Endothelial cell of umbilical vein (primary cell): ENCODE data around the gene DRICH1. TPM values are rescaled to one million over a fixed set of nuclear protein-coding genes. Genes with fewer than 3 reads are reported as not detected.

Source experiments
- BruUV-seq: library from RNA; stranded (reverse); fragments of 400-500 nt; replicated peaks from 2 replicates; lab custom pipeline; 2021; lab: Mats Ljungman, UMichigan
- CTCF ChIA-PET: fragments of 300-600, 350-600 bp; sonication (Branson Sonifier 250); formaldehyde crosslinking; loops from one replicate; lab custom pipeline; 2021; ENCODE audit warnings: antibody characterized with exemption, inconsistent platforms; lab: Charles Lee
- POLR2A ChIA-PET: fragments of 300-600, 350-600 bp; sonication (Branson Sonifier 250); formaldehyde crosslinking; loops from one replicate; lab custom pipeline; 2021; ENCODE audit warnings: antibody characterized with exemption, inconsistent platforms; lab: Charles Lee
- DNase-seq: peaks from one replicate; pipeline ENCODE4 v3.0.0-alpha.2; 2011; ENCODE audit warnings: low read depth, low spot score
- FAIRE-seq: peaks from 2 replicates; lab custom pipeline; 2011; peaks lifted over from hg19 to GRCh38; lab: Jason Lieb, UNC
- H2AFZ ChIP-seq: 2 replicates; pipeline ENCODE4 v1.6.0; 2012; ENCODE audit warnings: low read depth, low read length, control low read depth, inconsistent platforms
- H3K27ac ChIP-seq: 2 replicates; pipeline ENCODE4 v1.5.1; 2011; ENCODE audit warnings: low read depth, mild to moderate bottlenecking, control low read depth, low read length, moderate library complexity; ENCODE audit not compliant: insufficient read depth
- H3K27me3 ChIP-seq, 2 experiments: 2 replicates each; pipeline versions ENCODE4 v1.6.0 to v1.6.1; 2011; ENCODE audit warnings: low read length in 2 of 2, mixed read lengths in 1 of 2; ENCODE audit not compliant: control insufficient read depth in 2 of 2, insufficient read depth in 2 of 2
- H3K36me3 ChIP-seq, 2 experiments: 2 replicates in 1 of 2; 3 replicates in 1 of 2; pipeline ENCODE4 v1.5.1; 2011; ENCODE audit warnings: low read length in 2 of 2, mild to moderate bottlenecking in 1 of 2, moderate library complexity in 1 of 2; ENCODE audit not compliant: control insufficient read depth in 2 of 2, insufficient read depth in 2 of 2; ENCODE audit errors: extremely low read depth in 1 of 2
- H3K4me1 ChIP-seq: 3 replicates; pipeline ENCODE4 v1.5.1; 2011; ENCODE audit warnings: mild to moderate bottlenecking, low read length; ENCODE audit not compliant: control insufficient read depth, insufficient read depth; ENCODE audit errors: extremely low read depth
- H3K4me2 ChIP-seq: 2 replicates; pipeline ENCODE4 v1.6.1; 2011; ENCODE audit warnings: low read length, control low read depth, mixed read lengths; ENCODE audit not compliant: insufficient read depth
- H3K4me3 ChIP-seq, 3 experiments: fragments of 200-600 bp in 1 of 3; sonication (generic), shearing (Covaris generic) in 1 of 3; replicated peaks in 1 of 3; 2 replicates each; pipeline ENCODE4 v1.5.1; 2011 to 2016; ENCODE audit warnings: control low read depth in 3 of 3, low read length in 3 of 3, mild to moderate bottlenecking in 2 of 3, inconsistent platforms in 1 of 3, low read depth in 1 of 3, moderate library complexity in 1 of 3; ENCODE audit not compliant: insufficient read depth in 1 of 3
- H3K79me2 ChIP-seq: 2 replicates; pipeline ENCODE4 v1.6.0; 2012; ENCODE audit warnings: low read length, inconsistent platforms; ENCODE audit not compliant: control insufficient read depth, insufficient read depth
- H3K9ac ChIP-seq: replicated peaks from 2 replicates; pipeline ENCODE3; 2011; ENCODE audit warnings: low read length, control low read depth; ENCODE audit not compliant: insufficient read depth; ENCODE audit errors: extremely low read depth
- H3K9me1 ChIP-seq: replicated peaks from 3 replicates; pipeline ENCODE4 v1.6.0; 2011; ENCODE audit warnings: mild to moderate bottlenecking, low read length; ENCODE audit not compliant: control insufficient read depth, insufficient read depth; ENCODE audit errors: extremely low read depth
- H3K9me3 ChIP-seq: replicated peaks from 2 replicates; pipeline ENCODE4 v1.5.1; 2012; ENCODE audit warnings: low read length, inconsistent platforms; ENCODE audit not compliant: control insufficient read depth, insufficient read depth
- H4K20me1 ChIP-seq: replicated peaks from 2 replicates; pipeline ENCODE3; 2011; ENCODE audit warnings: mild to moderate bottlenecking, low read length; ENCODE audit not compliant: control insufficient read depth, insufficient read depth; ENCODE audit errors: extremely low read depth
- EZH2 ChIP-seq: IDR thresholded peaks from 2 replicates; pipeline ENCODE4 v1.6.1; 2012; ENCODE audit warnings: borderline replicate concordance, low read depth, mild to moderate bottlenecking, moderate library complexity, low read length, inconsistent platforms; ENCODE audit not compliant: severe bottlenecking
- FOS ChIP-seq: IDR thresholded peaks from 2 replicates; pipeline ENCODE4 v1.6.1; 2011; ENCODE audit warnings: mild to moderate bottlenecking, low read length, moderate library complexity, borderline replicate concordance; ENCODE audit not compliant: insufficient read depth
- GATA2 ChIP-seq: IDR thresholded peaks from 2 replicates; pipeline ENCODE4 v1.7.0; 2011; ENCODE audit warnings: low read depth, mild to moderate bottlenecking, moderate library complexity, mixed read lengths, low read length; ENCODE audit not compliant: insufficient read length, insufficient read depth
- JUN ChIP-seq: IDR thresholded peaks from 2 replicates; pipeline ENCODE4 v1.6.1; 2011; ENCODE audit warnings: borderline replicate concordance, low read depth; ENCODE audit not compliant: insufficient read length, insufficient read depth
- MYC ChIP-seq: IDR thresholded peaks from one replicate; pipeline ENCODE4 v1.6.1; 2011; ENCODE audit warnings: mild to moderate bottlenecking, low read depth, low read length
- POLR2A ChIP-seq: IDR thresholded peaks from 2 replicates; pipeline ENCODE4 v1.6.1; 2012; ENCODE audit warnings: low read depth, mild to moderate bottlenecking, control low read depth, low read length
- POLR2AphosphoS5 ChIP-seq: IDR thresholded peaks from 2 replicates; pipeline ENCODE4 v1.6.1; 2012; ENCODE audit warnings: low read depth, mild to moderate bottlenecking, control low read depth, low read length, moderate library complexity; ENCODE audit not compliant: insufficient read depth
- dilution Hi-C: fragments of 300-500 bp; cut with MboI; formaldehyde crosslinking; loops from one replicate; pipeline ENCODE4 v1.15.0; 2019; ENCODE audit warnings: low sequenced_read_pairs; ENCODE audit not compliant: extremely low pct_ligation_motif_present
- intact Hi-C: fragments of 100-400 bp; cut with micrococcal nuclease; formaldehyde crosslinking; loops from one replicate; pipeline ENCODE4 v1.10.0; 2022
- polyA plus RNA-seq, 4 experiments: library from polyadenylated mRNA; depleted of rRNA in 3 of 4; stranded (reverse) in 3 of 4; unstranded in 1 of 4; fragments of >200 nt; gene quantifications; 2 replicates each; pipeline versions ENCODE4 v1.2.1 to v1.2.3, GENCODE V29; 2011 to 2012; ENCODE audit warnings: missing spikeins in 1 of 4
- total RNA-seq: library from RNA; stranded (reverse); gene quantifications from 2 replicates; pipeline ENCODE4 v1.2.3, GENCODE V29; 2021
- TF ChIP-seq, protein P1 (sequence below): IDR thresholded peaks from 2 replicates; pipeline ENCODE4 v1.6.1; 2011; ENCODE audit not compliant: insufficient read depth, insufficient read length
- TF ChIP-seq, protein P2 (sequence below), 2 donors: IDR thresholded peaks; 1 replicate in 1 of 2; 2 replicates in 1 of 2; pipeline ENCODE4 v1.5.1; 2011; ENCODE audit warnings: low read length in 2 of 2, mild to moderate bottlenecking in 2 of 2, moderate library complexity in 2 of 2, control low read depth in 1 of 2, inconsistent platforms in 1 of 2, low read depth in 1 of 2; ENCODE audit not compliant: insufficient read depth in 1 of 2; ENCODE audit errors: extremely low read depth in 1 of 2

DRICH1 gene
- total and polyA plus RNA-seq, 2 donors (not counting 3 experiments of a cell fraction or from before 2014, with no cell fraction given): 0.25 TPM; not detected in 1

DNA sequence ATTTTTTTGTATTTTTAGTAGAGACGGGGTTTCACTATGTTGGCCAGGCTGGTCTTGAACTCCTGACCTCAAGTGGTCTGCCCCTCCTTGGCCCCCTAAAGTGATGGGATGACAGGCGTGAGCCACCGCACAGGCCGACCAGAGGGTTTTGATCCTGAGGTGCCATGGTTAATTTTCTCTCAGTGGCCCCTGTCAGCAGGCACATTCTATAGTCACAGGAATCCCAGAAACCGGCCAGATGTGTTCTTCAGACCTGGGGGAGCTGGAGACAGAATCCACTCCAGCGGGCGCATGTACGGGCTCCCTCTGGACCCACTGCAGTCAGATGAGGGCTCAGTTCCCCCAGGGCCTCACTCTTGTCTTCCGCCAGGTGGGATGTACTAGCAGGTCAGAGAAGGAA is 69.0 kb downstream of the DRICH1 start:
- H2AFZ ChIP-seq: no peak overlapping the region
- no TSS peak for BruUV-seq
- H3K4me1 ChIP-seq: peaks cover 2% of the 10 kb centered on the region
- intact Hi-C loops (no loop called here), dilution Hi-C loops (no loop called here)
- no peak overlapping the region for H3K4me3 ChIP-seq
- TF ChIP-seq POLR2A: no peak
- no peak for TF ChIP-seq JUN
- TF ChIP-seq, protein P1, sequence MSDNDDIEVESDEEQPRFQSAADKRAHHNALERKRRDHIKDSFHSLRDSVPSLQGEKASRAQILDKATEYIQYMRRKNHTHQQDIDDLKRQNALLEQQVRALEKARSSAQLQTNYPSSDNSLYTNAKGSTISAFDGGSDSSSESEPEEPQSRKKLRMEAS: no peak
- TF ChIP-seq MYC: no peak
- TF ChIP-seq, protein P2, sequence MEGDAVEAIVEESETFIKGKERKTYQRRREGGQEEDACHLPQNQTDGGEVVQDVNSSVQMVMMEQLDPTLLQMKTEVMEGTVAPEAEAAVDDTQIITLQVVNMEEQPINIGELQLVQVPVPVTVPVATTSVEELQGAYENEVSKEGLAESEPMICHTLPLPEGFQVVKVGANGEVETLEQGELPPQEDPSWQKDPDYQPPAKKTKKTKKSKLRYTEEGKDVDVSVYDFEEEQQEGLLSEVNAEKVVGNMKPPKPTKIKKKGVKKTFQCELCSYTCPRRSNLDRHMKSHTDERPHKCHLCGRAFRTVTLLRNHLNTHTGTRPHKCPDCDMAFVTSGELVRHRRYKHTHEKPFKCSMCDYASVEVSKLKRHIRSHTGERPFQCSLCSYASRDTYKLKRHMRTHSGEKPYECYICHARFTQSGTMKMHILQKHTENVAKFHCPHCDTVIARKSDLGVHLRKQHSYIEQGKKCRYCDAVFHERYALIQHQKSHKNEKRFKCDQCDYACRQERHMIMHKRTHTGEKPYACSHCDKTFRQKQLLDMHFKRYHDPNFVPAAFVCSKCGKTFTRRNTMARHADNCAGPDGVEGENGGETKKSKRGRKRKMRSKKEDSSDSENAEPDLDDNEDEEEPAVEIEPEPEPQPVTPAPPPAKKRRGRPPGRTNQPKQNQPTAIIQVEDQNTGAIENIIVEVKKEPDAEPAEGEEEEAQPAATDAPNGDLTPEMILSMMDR (IDR thresholded peaks at IDR 0.05; ENCODE audit: extremely low read depth in 1 of 2, insufficient read depth in 1 of 2, low read depth in 1 of 2, low read length in 2 of 2): no peak
- no peak for TF ChIP-seq EZH2
- no peak for TF ChIP-seq GATA2
- no peak for TF ChIP-seq FOS
- TF ChIP-seq POLR2AphosphoS5: no peak
- H3K9me3 ChIP-seq: no peaks in the 10 kb centered on the region
- no peak overlapping the region for H3K4me2 ChIP-seq
- H4K20me1 ChIP-seq: no peaks in the 10 kb centered on the region
- no peaks in the 10 kb centered on the region for H3K79me2 ChIP-seq
- CTCF ChIA-PET: interaction anchor here (0.9 kb wide), 1 partner anchor 22 kb away, joined by 3 read pairs; no protein-coding TSS in a partner anchor
- no peak overlapping the region for H3K27ac ChIP-seq
- H3K36me3 ChIP-seq: no peaks in the 10 kb centered on the region
- H3K9ac ChIP-seq: no peak overlapping the region
- peaks cover 16 to 19% of the 10 kb centered on the region in 2 experiments for H3K27me3 ChIP-seq
- DNase-seq (no peak), FAIRE-seq (no peak)
- no peaks in the 10 kb centered on the region for H3K9me1 ChIP-seq
- POLR2A ChIA-PET: no interaction called here
